Vagina (tissue), 2 donors: ENCODE measurements around the gene SIRT1. TPM values are rescaled to one million over a fixed set of nuclear protein-coding genes. Genes with fewer than 3 reads are reported as not detected.
"Not testable (repeated sequence)": the region's sequence is repeated elsewhere in the genome, so short reads cannot be mapped to it uniquely, and the experiment has no call there.

Experiments
- DNase-seq, 2 donors: peaks; one replicate each; pipeline ENCODE4 v3.0.0-alpha.2; 2017; ENCODE audit errors: extremely low spot score in 2 of 2
- H3K27ac ChIP-seq: fragments of 200-600 bp; sonication (generic); one replicate; pipeline ENCODE4 v1.5.1; 2019
- H3K27me3 ChIP-seq: fragments of 200-600 bp; sonication (generic); one replicate; pipeline ENCODE4 v1.5.1; 2019
- H3K36me3 ChIP-seq, 2 donors: fragments of 200-600 bp; sonication (generic); one replicate each; pipeline ENCODE4 v1.5.1; 2017 to 2019
- H3K4me1 ChIP-seq: fragments of 200-600 bp; sonication (generic); one replicate; pipeline ENCODE4 v1.5.1; 2019
- H3K4me3 ChIP-seq, 2 donors: fragments of 200-600 bp; sonication (generic); 1 replicate in 1 of 2; 2 replicates in 1 of 2; pipeline ENCODE4 v1.5.1; 2016 to 2019
- H3K9me3 ChIP-seq: fragments of 200-600 bp; sonication (generic); one replicate; pipeline ENCODE4 v1.5.1; 2019
- CTCF ChIP-seq, 3 experiments: fragments of 450-650 bp in 2 of 3; fragments of 200-600 bp in 1 of 3; sonication (generic) in 1 of 3; IDR thresholded peaks; one replicate each; pipeline ENCODE4 v1.5.1; 2017 to 2019; ENCODE audit warnings: antibody characterized with exemption in 3 of 3, mild to moderate bottlenecking in 2 of 3, moderate library complexity in 2 of 3
- POLR2A ChIP-seq, 2 donors: fragments of 450-650 bp; IDR thresholded peaks; one replicate each; pipeline ENCODE4 v1.6.1; 2017; ENCODE audit warnings: antibody characterized with exemption in 2 of 2, mild to moderate bottlenecking in 2 of 2, moderate library complexity in 2 of 2
- POLR2AphosphoS5 ChIP-seq, 2 donors: sonication (generic); formaldehyde crosslinking; IDR thresholded peaks; one replicate each; pipeline ENCODE4 v1.9.0; 2017; ENCODE audit warnings: antibody characterized with exemption in 2 of 2, mild to moderate bottlenecking in 2 of 2, low read depth in 1 of 2; ENCODE audit not compliant: insufficient read depth in 1 of 2
- intact Hi-C: fragments of 100-400 bp; cut with DNase I; formaldehyde crosslinking; loops from one replicate; pipeline ENCODE4 v1.15.1; 2023
- total RNA-seq: library from RNA; depleted of rRNA; stranded (reverse); fragments of >200 nt; gene quantifications from one replicate; pipeline ENCODE4 v1.2.3, GENCODE V29; 2016

SIRT1 gene
- 18.9 TPM for total RNA-seq

GRCh38 chr10:67884313-67884841 is at the start of gene SIRT1:
SIRT1 (plus strand) TSS chr10:67884656; CDS start chr10:67884722, 66 bp downstream.
- Histone ChIP-seq H3K27ac (peak within 1 kb of the TSS; percentile 90), H3K27me3 (no peaks in the 10 kb centered on the region), H3K4me3 (peak within 1 kb of the TSS; percentile 81 to 88), H3K4me1 (peaks cover 22% of the 10 kb centered on the region), H3K9me3 (no peaks in the 10 kb centered on the region), H3K36me3 (peaks cover 0 to 17% of the 10 kb centered on the region in 2 donors)
- intact Hi-C loops, result loop anchor here (2.0 kb wide), 1 partner anchor 448 kb away; the partner anchor contains the start of genes HNRNPH3 and PBLD
- TF ChIP-seq POLR2AphosphoS5 (IDR thresholded peaks at IDR 0.05; ENCODE audit: insufficient read depth in 1 of 2, low read depth in 1 of 2) (peak; percentile 71 to 97), CTCF (IDR thresholded peaks at IDR 0.05) (peak in 1 of 3 experiments; percentile 11), POLR2A (IDR thresholded peaks at IDR 0.05) (peak in 1 of 2 donors; percentile 92)
- DNase-seq, result peak in 1 of 2 donors; percentile 97

GRCh38 chr10:67835541-67836394 is 48.7 kb upstream of the SIRT1 start:
- H3K27me3 ChIP-seq, H3K27ac ChIP-seq, H3K4me3 ChIP-seq, H3K36me3 ChIP-seq, H3K4me1 ChIP-seq, H3K9me3 ChIP-seq, intact Hi-C loops, DNase-seq: not testable (repeated sequence)

- no peaks in the 10 kb centered on the region for H3K4me1 ChIP-seq
- H3K27me3 ChIP-seq, result no peaks in the 10 kb centered on the region
- intact Hi-C loops, result no loop called here
- H3K4me3 ChIP-seq, result no peak overlapping the region
- no peak for DNase-seq
- no peaks in the 10 kb centered on the region for H3K9me3 ChIP-seq
- TF ChIP-seq CTCF (IDR thresholded peaks at IDR 0.05), result no peak
- TF ChIP-seq POLR2AphosphoS5 (IDR thresholded peaks at IDR 0.05; ENCODE audit: insufficient read depth in 1 of 2, low read depth in 1 of 2), result no peak
- no peak for TF ChIP-seq POLR2A (IDR thresholded peaks at IDR 0.05)
- H3K27ac ChIP-seq, result no peak overlapping the region
- H3K36me3 ChIP-seq, result no peaks in the 10 kb centered on the region
These were observed 48.0 kb upstream of the SIRT1 start for GRCh38 chr10:67836488-67836887.

GRCh38 chr10:67836972-67837371 is 47.5 kb upstream of the SIRT1 start:
- Histone ChIP-seq H3K27me3 (no peaks in the 10 kb centered on the region), H3K9me3 (no peaks in the 10 kb centered on the region), H3K4me3 (no peak overlapping the region), H3K27ac (no peak overlapping the region), H3K36me3 (no peaks in the 10 kb centered on the region), H3K4me1 (no peaks in the 10 kb centered on the region)
- DNase-seq, result no peak
- no peak for TF ChIP-seq POLR2A (IDR thresholded peaks at IDR 0.05)
- TF ChIP-seq CTCF (IDR thresholded peaks at IDR 0.05), result no peak
- TF ChIP-seq POLR2AphosphoS5 (IDR thresholded peaks at IDR 0.05; ENCODE audit: insufficient read depth in 1 of 2, low read depth in 1 of 2), result no peak
- intact Hi-C loops, result no loop called here

- TF ChIP-seq CTCF (IDR thresholded peaks at IDR 0.05) (no peak), POLR2A (IDR thresholded peaks at IDR 0.05) (peak in 1 of 2 donors; percentile 22), POLR2AphosphoS5 (IDR thresholded peaks at IDR 0.05; ENCODE audit: insufficient read depth in 1 of 2, low read depth in 1 of 2) (peak in 1 of 2 donors; percentile 48)
- no peaks in the 10 kb centered on the region for H3K27me3 ChIP-seq
- peak within 1 kb of the TSS; percentile 0 for H3K27ac ChIP-seq
- no peaks in the 10 kb centered on the region for H3K4me1 ChIP-seq
- peak within 1 kb of the TSS; percentile 18 to 31 for H3K4me3 ChIP-seq
- no peaks in the 10 kb centered on the region for H3K36me3 ChIP-seq
- no peaks in the 10 kb centered on the region for H3K9me3 ChIP-seq
- intact Hi-C loops, result no loop called here
- DNase-seq, result no peak
These were observed 46.7 kb upstream of the SIRT1 start, which contains the start of gene DNAJC12 for GRCh38 chr10:67837541-67838314. DNAJC12 (minus strand) TSS chr10:67838188; CDS start chr10:67838011, 177 bp downstream.

- intact Hi-C loops, H3K4me1 ChIP-seq, H3K36me3 ChIP-seq, DNase-seq, H3K9me3 ChIP-seq, H3K4me3 ChIP-seq, H3K27me3 ChIP-seq, H3K27ac ChIP-seq: not testable (repeated sequence)
These were observed 44.9 kb upstream of the SIRT1 start for GRCh38 chr10:67839511-67839910.
